ENCODE data around the gene LAMA4.
A peak's percentile ranks its signal among the peaks of the same experiment; 100 is the strongest.

Gene LAMA4

DNA sequence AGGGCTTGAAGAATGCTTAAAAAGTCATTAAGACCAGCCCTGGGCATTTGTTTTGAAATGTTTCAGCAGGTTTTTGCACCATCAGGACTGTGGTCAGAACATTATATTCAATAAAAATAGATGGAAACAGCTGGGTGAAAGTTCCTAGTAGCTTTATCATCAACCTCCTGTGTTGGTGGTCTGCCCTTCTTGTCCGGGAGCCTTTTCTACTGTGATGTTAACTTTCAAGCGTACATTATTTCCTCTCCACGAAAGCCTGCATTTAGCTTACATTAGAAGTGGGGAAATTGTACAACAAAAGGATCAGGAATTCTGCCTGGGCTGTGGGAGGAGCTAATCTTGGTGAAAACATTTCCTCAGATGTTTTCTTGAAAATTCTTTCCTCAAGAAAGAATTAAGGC, 71.1 kb downstream of the LAMA4 start:
- no peak for DNase-seq

DNA sequence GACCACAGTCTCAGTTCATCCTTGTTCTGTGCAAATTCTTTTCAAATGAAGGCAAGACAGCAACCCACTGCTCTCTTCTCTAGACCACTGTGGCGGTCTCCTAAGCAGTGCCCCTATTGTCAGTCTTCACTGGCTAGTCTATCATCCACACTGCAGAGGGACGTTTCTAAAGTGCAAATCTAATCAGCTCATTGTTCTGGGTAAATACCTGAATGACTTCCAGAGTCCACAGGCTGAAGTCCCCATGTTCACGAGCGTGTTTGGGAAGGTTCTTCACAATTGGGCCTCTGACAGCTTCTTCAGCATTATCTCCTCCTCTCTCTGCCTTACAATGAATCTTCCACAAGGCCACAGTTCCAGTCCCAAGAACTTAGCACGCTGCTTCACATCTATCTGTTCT, 73.2 kb downstream of the LAMA4 start:
- no peak for DNase-seq

DNA sequence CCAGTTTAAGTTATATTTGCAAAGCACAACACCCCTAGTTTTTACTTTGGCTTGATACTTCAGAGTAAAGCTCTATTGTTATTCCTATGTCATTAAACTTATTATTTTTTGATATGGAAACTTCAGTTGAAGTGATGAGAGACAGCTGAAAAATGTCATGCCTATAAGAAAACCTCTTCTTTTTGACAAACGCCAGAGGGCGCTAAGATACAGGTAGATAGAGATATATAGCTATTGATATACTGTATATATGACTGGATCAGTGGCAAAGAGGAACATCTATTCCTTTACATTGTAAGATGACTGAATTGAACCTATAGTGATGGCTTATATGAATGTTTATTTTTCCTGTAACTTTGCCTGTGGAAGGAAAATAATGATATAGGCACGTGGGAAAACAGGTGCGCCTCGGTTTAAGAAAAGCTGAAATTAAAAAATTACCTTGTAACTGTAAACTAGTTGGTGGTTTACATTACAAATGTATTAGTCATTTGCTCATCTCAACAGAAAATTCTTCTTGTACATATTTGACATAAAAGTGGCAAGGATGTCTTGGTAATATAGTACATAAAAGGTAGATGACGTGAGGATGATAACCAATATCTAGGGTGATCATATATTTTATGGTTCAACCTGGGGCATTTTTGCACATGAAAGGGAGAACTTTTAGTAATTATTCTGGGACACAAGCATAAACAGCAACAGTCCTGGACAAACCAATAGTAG, 74.1 kb downstream of the LAMA4 start:
- peak; percentile 79 for DNase-seq

DNA sequence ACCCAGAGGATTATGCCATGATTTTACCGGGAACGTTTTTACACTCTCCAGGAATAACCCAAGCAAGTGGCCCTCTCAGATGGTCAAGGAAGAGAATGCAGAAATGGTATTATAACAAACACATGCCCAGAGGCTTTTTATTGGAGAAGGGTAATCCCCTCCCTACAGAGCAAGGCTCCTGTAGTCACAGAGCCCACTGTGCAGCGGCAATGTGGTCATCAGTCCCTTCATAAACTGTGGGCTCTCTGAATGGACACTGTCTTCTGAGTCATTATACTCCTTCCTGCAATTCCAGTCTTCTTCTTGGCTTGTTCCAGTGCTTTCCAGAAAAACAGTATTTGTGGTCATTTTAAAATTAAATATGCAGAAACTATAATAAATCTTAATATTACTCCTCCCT, 74.7 kb downstream of the LAMA4 start:
- no peak for DNase-seq

DNA sequence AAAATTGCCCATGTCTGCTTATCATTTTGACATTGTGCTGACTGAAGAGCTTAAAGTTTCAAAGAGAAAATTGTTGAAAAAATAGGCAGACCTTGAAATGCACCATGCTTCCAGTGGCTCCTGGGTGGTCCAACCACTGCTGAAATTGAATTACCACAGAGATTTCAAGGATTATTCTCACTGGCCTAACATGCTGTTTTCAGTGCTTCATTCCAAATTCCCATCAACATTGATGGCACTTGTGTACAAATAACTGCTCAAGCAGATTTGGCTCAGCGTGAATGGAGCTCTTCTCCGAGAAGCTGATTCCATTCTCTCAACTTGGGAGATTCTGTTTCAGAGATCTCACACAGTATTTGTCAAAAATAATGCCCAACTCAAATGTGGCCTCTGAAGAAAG, 75.5 kb downstream of the LAMA4 start:
- DNase-seq, result no peak

DNA sequence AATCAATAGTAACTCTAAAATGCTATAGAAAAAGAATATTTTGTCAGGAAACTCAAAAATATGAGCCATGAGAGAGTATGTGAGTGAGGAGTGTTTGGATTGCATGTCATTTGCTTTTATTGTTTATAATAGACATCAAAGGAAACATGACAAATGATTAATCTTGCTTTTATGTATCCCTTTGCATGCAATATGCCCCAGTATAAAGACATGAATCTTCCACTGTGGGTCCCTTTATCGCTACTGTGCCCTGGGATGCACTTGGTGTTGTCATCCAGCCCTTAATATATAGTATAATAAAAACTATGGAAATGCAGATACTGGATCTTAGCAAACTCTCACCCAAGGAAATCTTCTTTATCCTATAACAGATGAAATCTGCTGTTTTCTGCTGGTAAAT, 77.3 kb downstream of the LAMA4 start:
- no peak for DNase-seq

DNA sequence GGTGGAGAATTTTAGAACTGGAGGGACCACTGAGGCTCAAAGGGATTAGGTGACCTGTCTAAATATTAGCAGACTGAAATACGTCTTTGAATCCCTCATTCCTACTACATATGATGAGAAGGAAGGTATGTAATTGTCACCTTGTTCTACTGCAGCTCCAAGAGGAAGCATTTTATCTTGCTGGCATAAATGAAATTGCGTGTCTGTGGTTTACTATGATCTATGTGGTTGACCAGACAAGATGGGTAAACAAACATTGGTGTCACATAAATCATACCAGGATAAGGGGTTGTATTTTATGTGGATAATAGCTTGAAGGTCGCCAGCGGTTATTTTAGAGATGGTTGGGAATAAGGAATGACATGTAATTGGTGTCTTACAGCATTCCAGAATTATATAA, 78.2 kb downstream of the LAMA4 start:
- DNase-seq, result no peak

DNA sequence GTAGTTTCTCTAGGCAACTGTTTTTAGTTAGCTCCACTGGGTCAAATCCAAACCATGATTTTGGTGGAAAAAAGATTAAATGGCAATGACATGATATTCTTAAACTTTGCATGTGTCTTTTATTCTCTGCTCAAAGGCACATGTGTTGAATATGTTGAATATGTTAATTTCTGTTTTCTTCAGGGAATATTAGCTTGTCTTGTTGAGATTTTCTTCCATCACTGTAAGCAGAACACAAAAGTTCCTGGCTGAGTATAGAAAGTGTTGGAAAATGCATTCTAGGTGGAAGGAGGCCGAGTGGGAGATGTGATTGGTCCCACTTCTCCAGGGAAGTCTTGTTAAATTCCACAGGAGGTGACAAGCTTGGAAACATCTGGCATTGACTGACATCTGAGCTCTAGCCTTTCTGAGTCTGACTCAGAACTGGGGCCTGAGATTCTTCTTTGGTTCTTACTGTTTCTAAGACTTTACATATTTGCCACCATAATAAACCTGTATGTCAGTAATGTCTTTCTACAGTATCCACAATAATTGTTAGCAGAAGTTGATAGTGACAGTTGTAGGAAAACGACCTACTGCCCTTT, 81.1 kb downstream of the LAMA4 start:
- no peak for DNase-seq

DNA sequence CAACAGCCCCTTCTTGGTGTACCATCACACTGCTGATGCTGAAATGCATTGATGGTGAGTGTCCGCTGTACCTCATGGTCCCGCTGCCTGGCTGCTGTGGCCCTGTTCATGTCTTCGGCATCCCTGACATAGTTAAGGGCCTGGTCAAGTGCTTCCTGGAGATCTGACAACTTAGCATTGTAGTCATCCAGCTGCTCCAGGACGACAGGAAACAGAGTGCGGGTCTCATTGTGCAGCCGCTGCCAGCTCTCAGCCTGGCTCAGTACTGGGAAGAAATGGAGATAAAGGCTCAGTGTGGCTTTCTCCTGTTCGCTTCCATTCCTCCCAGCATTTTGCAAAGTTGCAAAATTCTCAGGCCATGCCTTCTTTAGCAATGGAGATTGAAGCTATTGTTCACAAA, 81.8 kb downstream of the LAMA4 start:
- DNase-seq, result no peak

DNA sequence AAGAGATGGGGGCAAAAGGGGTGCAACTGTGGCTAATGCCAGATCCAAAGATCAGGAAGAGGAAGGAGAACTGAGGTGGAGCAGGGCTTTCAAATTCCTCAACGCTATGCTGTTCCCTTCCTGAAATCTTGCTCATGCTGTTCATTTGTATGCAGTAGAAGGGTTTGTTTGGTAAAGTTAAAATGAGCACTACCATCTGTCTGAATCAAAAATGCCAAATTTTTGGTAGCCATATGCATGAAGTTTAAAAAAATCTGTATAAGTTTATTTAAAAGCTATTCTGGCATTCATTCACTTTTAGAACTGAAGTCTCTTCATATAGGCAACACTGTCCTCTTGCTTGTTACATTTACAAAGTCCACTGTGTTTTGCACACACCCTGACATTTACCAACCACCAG, 84.8 kb downstream of the LAMA4 start:
- no peak for DNase-seq

DNA sequence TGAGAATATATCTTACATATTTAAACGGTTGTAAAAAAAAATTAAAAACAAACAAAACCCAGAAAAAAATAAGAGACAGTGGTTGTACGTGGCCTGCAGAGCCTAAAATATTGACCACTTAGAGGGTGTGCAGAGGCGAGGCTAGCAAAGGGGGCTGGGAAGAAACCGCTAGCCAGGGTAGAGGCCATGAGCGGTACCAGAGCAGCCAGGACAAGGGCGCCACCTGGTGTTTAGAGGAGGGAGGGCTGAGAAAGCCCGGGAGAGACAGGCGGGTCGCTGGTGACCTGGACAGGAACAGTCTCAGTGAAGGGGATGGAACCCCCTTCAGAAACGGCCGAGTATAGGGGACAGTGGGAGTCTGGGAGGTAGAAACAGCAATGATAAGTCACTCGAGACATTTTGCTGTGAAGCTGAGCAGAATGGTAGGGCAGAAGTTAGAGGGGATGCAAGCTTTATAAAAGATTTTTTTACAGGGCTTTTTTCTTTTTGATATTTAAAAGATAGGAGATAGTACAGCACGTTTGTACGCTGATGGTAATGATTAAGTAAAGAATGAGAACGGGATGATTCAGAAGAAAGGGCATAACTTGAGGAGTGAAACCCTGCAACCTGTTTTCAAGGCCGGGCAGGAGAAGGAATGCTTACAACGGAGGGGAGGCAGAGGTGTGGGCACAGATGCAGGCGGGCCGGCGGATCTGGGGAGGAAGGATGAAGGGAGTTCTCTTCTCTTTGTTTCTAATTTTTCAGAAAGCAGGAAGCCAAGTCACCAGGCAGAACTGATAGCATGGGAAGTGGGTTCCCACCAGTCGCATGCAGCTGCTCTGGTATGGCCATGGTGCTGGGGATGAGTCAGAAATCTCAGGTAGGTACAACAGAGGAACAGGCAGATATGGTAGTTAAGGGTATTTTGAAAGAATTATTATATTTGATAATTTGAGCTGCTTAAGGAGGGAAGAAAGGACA, 90.8 kb downstream of the LAMA4 start:
- DNase-seq, result peak; percentile 53

DNA sequence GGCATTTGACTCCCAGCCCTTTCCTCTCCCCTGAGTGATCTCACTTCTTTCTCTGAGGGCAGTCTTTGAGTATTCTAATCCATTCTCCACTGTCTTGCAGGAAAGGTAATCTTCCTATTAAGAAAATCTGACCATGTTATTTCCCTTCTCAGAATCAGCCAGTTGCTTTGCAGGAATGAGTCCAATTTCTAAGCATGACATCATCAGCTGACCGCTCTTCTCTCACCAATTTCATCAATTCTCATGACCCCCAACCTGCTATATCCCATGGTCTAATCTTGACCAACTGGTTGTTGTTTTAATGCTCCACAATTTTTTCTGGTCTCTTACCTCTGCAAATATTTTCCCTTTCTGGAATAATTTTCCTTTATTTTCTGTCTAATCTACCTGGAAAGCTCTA, 93.6 kb downstream of the LAMA4 start:
- no peak for DNase-seq

DNA sequence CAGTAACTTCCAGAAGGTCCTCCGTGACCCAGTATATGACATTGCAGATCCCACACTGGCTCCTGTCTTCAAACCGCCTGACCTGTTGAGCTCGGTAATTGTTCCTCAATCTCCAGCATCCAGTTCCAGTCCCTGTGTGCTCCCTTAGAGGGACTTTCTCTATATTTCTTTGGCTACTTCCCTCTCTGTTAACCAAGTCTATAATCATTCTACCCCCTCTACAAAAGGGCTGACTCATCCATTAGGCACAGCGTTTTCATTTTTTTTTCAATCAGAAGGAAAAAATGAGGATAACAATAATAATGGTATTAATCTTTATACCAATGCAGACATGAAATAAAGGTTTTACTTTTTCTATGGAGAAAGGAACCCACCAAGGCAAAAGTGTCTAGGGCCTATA, 97.7 kb downstream of the LAMA4 start:
- DNase-seq, result no peak

DNA sequence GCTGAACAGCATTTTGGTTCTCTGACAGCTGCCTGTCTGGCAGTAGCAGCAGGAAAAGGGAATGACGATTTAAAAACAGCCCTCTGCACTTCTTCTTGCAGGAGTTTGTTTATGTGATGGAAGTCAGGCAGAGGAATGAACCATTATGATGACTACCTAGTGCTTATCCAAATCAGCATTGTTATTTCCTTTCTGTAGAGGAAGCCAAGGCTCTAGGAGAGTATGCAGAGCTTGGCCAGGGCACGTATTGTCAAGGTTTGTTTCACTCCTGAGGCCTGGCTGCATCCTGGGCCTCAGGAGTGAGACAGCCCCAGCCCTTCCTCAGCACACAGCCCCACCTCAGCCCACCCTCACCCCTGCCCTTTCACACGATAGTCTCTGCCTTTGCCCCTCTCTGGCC, 98.5 kb downstream of the LAMA4 start:
- no peak for DNase-seq

DNA sequence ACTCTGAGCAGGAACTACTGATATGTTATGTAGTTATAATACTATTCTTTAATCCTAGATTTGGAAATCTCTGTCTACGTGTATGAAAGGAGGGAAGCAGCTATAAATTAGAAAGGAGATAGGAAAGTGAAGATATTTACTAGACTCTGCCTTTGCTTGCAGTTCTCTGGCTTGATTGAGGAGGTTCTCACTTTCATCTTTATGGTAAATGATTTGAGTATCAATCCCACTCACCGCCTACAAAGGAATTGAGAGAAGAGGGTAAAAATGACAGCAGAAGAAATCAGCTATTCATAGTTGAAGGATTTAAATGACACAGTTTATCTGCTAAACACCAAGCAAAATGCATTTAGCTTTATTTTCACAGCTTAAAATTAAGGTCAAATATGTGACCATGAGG, 99.7 kb downstream of the LAMA4 start:
- DNase-seq, result no peak

DNA sequence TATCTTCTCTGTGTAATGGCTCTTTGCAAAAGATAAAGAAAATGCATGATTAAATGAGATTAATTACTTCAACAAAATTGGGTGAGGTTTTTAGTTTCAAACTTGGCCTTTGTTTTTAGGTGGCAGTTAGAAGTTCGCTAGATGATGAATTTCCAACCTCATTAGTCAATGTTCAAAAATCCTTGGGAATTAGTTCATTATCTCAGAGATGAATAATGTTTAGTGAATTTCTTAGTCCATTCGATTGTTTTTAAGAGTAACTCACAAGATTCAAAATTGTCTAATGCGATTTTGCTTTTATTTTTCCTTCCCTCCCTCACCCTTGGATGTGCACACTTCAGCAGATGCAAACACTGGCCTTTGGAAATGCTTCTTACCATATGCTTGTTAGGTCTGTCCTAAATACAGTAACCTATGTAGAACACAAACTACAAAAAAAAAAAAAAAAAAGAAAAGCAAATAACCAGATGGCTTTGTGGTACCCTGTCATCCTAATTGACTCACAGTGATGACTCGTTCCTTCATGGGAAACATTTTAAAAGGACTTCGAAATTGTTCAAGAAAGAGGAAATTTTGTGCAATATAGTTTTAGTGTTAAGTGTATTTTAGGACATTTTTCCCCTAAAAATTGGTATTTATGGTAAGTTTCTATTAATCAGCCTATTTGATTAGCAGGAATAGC, 100.3 kb downstream of the LAMA4 start:
- DNase-seq, result peak; percentile 84

DNA sequence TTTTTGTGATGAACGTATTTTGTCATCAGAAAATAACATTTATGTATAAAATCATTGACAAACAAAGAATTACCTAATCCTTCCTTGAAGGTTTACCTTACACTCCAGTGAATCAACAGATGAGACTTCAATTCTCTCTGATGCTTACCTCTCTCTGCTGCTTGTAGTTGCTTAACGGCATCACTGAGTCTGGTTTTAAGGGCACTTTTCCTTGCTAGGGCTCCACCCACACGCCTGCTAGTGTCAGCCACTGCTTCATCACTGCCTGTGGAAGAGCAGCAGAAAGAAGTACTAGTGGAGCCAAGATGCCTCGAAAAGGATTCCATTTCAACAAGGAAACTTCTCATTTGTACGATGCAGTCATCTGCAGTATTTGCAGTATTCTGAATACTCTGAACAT, 104.0 kb downstream of the LAMA4 start:
- no peak for DNase-seq

DNA sequence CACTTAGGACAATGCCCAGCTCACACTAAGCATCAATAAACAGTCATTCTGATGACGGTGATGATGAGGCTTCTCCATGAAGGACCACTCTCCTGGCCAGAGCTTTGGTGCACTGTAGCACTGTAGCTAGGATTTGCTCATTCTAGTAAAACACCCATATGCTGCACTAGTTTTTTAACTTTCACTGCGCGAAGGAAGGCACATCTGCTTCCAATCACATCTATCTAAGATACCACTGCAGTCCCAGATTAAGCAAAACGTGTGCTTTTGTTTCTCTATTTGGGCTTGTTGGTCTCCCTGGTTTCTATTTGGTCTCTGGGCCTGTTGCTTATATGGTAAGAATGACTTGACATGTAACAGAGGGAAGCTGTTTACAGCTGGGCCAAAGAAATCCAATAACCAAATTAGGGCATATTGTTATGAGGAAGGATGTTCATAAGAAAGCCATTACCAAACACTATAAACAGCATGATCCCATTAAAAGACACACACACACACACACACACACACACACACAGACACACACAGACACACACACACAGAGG, 104.6 kb downstream of the LAMA4 start:
- peak; percentile 8 for DNase-seq

DNA sequence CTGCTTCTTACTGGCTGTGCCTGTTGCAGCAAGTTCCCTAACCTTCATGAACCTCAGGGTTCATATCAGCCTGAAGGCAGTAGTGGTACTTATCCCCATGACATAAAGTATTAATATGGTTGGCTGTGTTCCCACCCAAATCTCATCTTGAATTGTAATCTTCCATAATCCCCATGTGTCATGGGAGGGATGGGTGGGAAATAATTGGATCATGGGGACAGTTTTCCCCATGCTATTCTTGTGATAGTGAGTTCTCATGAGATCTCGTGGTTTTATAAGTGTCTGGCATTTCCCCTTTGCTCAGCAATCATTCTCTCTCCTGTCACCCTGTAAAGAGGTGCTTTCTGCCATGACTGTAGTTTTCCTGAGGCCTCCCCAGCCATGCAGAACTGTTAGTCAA, 105.1 kb downstream of the LAMA4 start:
- DNase-seq, result no peak

DNA sequence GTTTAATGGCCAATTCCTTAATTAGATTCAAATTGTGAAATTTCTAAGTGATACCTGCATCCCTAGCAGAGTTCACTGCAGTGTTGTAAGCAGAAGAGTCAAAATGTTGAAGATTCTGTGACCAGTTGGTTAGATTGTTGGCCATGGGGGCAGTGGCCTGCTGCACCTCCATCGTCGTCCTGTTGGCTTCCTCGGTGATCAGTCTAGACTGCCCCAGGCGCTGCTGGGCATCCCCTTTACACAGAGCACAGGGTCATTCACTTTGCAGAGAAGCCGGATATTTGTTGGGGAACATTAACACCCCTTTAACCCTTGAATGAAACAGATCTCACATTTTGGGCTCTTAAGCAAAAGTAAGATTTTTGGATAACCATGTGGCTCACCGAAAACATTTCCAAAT, 106.3 kb downstream of the LAMA4 start:
- DNase-seq, result no peak

DNA sequence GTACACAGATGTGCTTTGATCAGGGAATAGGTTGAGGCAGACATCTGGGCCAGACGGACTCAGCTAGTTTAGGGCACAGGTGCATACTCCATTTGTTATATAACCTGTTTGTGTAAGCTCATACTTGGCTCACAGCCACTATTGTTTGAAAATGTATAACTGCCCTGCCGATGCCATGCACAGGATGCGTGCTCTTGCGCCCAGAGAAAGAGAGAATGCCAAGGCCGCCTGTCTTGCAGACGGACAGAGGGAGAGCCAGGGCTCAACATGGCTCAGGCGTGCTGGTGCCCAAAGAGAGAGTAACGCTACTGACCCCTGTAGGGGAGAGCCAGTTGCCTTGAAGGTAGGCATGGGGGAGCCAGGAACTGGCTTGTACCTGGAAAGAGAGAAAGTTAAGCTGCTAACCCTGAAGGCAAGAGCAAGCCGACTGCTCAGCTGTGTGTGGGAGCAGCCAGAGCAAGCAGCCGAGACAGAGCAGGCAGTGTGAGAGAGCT, 109.2 kb downstream of the LAMA4 start:
- peak; percentile 56 for DNase-seq

DNA sequence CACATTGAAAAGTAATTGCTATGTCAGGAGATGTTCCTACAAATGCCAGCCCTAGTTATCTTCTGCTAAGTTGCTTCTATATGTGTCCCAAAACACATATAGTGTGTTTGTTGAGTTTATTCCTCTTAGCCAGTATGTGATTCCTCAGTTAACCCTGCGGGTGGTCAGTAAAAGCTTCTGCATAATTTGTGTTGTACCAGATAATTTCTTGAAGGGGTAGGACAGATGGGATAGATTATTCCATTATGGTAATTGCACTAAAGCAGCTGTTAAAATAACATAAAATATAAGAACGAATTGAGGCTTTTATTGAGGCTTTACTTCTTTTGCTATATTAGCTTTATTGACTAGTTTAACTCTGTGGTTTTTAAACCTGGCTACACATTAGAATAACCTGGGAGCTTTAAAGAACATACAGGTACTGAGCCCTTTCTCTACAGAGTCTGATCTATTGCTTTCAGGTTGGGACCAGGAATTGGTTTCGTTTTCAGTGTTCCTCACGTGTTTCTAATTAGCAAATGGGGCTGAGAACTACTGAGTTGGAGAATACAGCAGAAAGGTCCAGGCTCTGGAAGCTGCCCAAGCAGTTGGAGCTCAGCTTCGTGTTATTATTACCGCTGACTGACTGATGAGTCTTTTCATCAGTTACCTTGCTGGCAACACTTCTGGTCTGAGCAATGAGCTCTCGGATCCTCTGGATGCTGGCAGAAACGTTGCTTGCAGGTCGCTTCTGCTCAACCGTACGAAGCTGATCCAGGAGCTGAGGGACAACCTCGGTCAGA, 110.0 kb downstream of the LAMA4 start:
- peak; percentile 94 for DNase-seq
